Stimulated activated CD8-positive, alpha-beta memory T cell treated with anti-CD3 and anti-CD28 coated beads, Interleukin-15, amount 100 ng/mL, for 1 hour (primary cell): ENCODE measurements around the gene ALPI.

Experiments
- DNase-seq: peaks from one replicate; pipeline ENCODE4 v3.0.0-alpha.2; 2020; ENCODE audit warnings: low read depth

Gene ALPI

GRCh38 chr2:232501331-232501771, 45.4 kb downstream of the ALPI start:
- DNase-seq = no peak

GRCh38 chr2:232501794-232502390, 45.9 kb downstream of the ALPI start:
- DNase-seq = no peak

DNA sequence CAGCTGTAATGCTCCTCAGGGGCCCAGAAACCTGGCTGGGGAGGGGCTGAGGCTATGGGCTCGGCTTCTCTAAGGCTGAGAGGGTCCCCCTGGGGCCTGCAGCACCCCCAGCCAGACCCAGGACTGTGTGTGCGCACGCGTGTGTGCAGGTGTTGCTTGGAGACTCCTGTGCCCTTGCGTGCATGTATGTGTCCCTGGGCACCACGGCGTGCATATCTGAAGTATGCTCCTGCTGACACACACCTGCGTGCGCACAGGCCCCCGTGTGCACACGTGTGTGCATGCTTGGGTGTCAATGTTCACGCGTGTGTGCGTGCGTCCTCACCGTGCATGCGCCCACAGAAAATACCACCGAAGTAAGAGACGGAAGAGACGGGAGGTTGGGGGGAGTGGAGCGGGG, 46.6 kb downstream of the ALPI start:
- DNase-seq = no peak

DNA sequence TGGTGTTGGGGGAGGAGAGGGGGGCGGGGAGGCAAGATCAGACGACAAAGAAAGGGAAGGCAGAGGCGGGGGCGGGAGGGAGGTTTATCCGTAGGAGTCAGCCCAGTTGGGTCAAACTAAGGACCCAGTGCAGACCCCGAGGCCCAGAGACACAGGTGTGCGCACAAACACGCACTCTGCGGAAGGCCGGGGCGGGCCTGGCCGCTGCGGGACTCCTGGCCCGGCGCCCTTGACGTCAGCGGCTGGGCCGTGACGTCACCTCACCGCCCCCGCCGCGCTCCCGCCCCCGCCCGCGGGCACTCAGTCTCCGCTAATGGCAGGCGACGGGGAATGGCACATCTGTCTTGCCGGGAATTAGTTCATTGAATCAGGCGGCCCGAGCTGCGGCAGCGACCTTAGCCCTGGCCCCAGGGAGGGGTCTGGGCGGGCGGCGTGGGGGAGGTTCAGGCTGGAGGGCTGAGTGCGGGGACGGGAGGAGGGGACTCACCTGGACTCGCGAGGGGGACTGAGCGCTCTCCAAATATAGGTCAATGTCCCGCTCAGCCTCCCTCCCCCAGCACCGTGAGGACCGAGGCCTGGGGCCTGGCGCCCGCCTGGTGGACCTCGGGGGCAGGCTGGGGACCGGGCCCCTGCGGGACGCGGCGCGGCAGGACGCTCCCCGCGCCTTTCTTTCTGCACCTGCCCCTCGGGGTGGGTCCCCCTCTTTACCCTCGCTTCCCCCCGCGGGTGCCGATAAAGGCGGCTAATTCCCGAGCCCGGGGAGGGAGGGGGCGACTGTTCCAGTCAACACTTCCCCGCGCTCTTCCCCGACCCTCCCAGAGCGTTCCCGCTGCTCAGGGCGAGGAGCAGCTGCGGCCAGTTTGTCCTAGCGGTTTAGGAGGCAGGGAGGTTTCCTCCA, 47.2 kb downstream of the ALPI start:
- DNase-seq = no peak

GRCh38 chr2:232503809-232504323, 47.9 kb downstream of the ALPI start:
- DNase-seq = no peak

DNA sequence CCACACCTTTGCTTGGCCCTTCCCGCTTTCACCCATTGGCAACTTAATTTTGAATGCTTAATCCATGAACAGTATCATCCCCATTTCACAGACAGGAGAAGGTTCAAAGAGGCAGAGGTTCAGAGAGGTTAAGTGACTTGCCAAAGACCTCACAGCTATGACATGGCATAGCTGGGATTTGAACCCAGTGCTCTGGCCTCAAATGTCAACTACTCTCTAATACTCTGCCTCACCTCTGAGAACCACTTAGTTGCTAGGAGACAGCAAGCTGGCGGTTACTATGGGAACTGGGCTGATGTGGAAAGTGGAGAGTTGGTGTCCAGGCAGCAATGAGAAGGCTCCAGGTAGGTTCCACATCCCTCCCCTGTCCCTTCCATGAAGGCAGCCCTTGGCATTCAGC, 48.5 kb downstream of the ALPI start:
- DNase-seq = no peak

GRCh38 chr2:232505856-232506255, 49.9 kb downstream of the ALPI start:
- DNase-seq = no peak

DNA sequence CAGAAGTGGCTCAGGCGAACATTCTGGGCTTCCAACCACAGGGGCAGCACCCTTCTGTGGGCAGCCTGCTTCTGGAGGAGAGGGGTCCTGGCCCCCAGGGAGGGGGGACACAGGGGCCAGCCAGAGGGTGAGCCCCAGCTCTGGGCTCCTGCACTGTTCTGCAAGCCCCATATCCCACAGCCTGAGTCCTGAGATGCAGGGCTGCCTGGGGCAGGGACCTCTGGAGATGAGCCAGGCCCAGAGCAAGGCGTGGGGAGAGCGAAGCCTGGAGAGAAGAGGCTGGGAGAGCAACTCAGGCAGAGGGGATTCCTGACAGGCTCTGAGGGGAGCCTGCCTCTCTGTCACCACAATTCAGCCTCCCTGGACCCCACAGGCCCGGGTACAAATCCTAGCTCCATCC, 50.8 kb downstream of the ALPI start:
- DNase-seq = no peak

DNA sequence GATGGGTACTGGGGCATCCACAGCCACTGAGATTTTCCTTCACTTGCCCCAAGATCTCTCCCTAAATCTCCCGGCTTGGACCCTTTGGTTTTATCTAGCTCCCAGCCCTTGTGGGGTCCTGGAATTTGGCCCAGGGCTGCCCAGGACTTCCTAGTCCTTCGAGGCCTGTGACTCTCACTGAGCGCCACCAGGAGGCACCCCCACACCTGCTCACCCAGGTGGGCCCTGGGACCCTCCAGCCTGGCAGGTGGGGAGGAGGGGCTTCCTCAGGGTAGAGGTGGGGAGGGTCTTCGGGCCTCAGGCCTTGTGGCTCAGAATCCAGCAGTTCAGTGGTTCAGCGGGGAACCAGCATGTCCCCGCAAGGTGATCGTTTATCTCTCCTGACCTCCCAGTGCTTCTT, 52.3 kb downstream of the ALPI start:
- DNase-seq = no peak
